ENCODE measurements around the gene ZC3H18. TPM values are rescaled to one million over a fixed set of nuclear protein-coding genes. Genes with fewer than 3 reads are reported as not detected.

ZC3H18 gene
- total and polyA plus RNA-seq, 10 of the 15 experiments (the other 5 are each of a cell fraction or from before 2014, with no cell fraction given) = 1.0 to 58.3 (median 22.4) TPM

GRCh38 chr16:88658714-88659113 lies 88.5 kb downstream of the ZC3H18 start:
- H3K79me2 ChIP-seq (ENCODE audit: control insufficient read depth, insufficient read depth, low read length) = peaks cover 45% of the 10 kb centered on the region
- in situ Hi-C loops (cut with MboI) = no loop called here
- FAIRE-seq = no peak
- no peak overlapping the region for H3K4me3 ChIP-seq
- H2AFZ ChIP-seq (ENCODE audit: control insufficient read depth, low read depth, low read length) = no peak overlapping the region
- BruUV-seq (replicated peaks) = no TSS peak
- H3K27ac ChIP-seq (ENCODE audit: control insufficient read depth, insufficient read depth) = no peak overlapping the region
- no peak for DNase-seq (ENCODE audit: low read depth, low spot score)
- ChIA-PET RAD21 (ENCODE audit: unreplicated experiment) (no interaction called here), SMC1A (ENCODE audit: uncharacterized antibody, unreplicated experiment) (no interaction called here), CTCF (no interaction called here), POLR2A (no interaction called here)
- WGBS (ENCODE audit: insufficient coverage, insufficient replicate concordance, low lambda C conversion rate, missing lambda C conversion rate) = 98% methylated on average over 11 of the region's 15 CpGs
- H4K20me1 ChIP-seq (ENCODE audit: control insufficient read depth, insufficient read depth) = no peaks in the 10 kb centered on the region
- H3K9ac ChIP-seq (ENCODE audit: control insufficient read depth, insufficient read depth, low read length) = no peak overlapping the region
- H3K9me3 ChIP-seq (replicated peaks; ENCODE audit: control insufficient read depth, insufficient read depth, low read length) = no peaks in the 10 kb centered on the region
- intact Hi-C loops (cut with micrococcal nuclease; ENCODE audit: unreplicated experiment) = no loop called here
- H3K36me3 ChIP-seq (ENCODE audit: control insufficient read depth in 2 of 2, insufficient read depth in 2 of 2, low read length in 1 of 2) = peaks cover 6 to 16% of the 10 kb centered on the region in 2 experiments; a peak in 3 of 4 replicates
- peaks cover 6% of the 10 kb centered on the region; the same call in 1 of the 2 replicates for H3K4me1 ChIP-seq (ENCODE audit: control insufficient read depth, insufficient read depth, low read length)
- H3K27me3 ChIP-seq (replicated peaks in 1 of 2; ENCODE audit: control insufficient read depth in 2 of 2, insufficient read depth in 2 of 2, low read length in 1 of 2) = no peaks in the 10 kb centered on the region
- H3K4me2 ChIP-seq (ENCODE audit: control insufficient read depth, insufficient read depth) = no peak overlapping the region
- no peak for TF ChIP-seq CREM (IDR thresholded peaks at IDR 0.05; ENCODE audit: low read depth)
- TF ChIP-seq KLF5 (IDR thresholded peaks at IDR 0.05; ENCODE audit: partially characterized antibody) = no peak
- ATAC-seq = no peak

- in situ Hi-C loops (cut with MboI) (no loop called here), intact Hi-C loops (cut with micrococcal nuclease; ENCODE audit: unreplicated experiment) (no loop called here)
- no TSS peak for BruUV-seq (replicated peaks)
- WGBS (ENCODE audit: insufficient coverage, insufficient replicate concordance, low lambda C conversion rate, missing lambda C conversion rate) = 96% methylated on average over 25 of the region's 25 CpGs
- FAIRE-seq (no peak), ATAC-seq (no peak), DNase-seq (ENCODE audit: low read depth, low spot score) (no peak)
- ChIA-PET POLR2A (no interaction called here), SMC1A (ENCODE audit: uncharacterized antibody, unreplicated experiment) (no interaction called here), RAD21 (ENCODE audit: unreplicated experiment) (no interaction called here), CTCF (no interaction called here)
- H3K4me3 ChIP-seq = no peak overlapping the region
- H2AFZ ChIP-seq (ENCODE audit: control insufficient read depth, low read depth, low read length) = no peak overlapping the region
- H3K36me3 ChIP-seq (ENCODE audit: control insufficient read depth in 2 of 2, insufficient read depth in 2 of 2, low read length in 1 of 2) = peaks cover 6 to 15% of the 10 kb centered on the region in 2 experiments; a peak in 3 of 4 replicates
- no peaks in the 10 kb centered on the region for H3K9me3 ChIP-seq (replicated peaks; ENCODE audit: control insufficient read depth, insufficient read depth, low read length)
- peaks cover 6% of the 10 kb centered on the region; the same call in 1 of the 2 replicates for H3K4me1 ChIP-seq (ENCODE audit: control insufficient read depth, insufficient read depth, low read length)
- no peaks in the 10 kb centered on the region for H3K27me3 ChIP-seq (replicated peaks in 1 of 2; ENCODE audit: control insufficient read depth in 2 of 2, insufficient read depth in 2 of 2, low read length in 1 of 2)
- no peaks in the 10 kb centered on the region for H4K20me1 ChIP-seq (ENCODE audit: control insufficient read depth, insufficient read depth)
- no peak overlapping the region for H3K27ac ChIP-seq (ENCODE audit: control insufficient read depth, insufficient read depth)
- no peak overlapping the region for H3K9ac ChIP-seq (ENCODE audit: control insufficient read depth, insufficient read depth, low read length)
- peaks cover 47% of the 10 kb centered on the region for H3K79me2 ChIP-seq (ENCODE audit: control insufficient read depth, insufficient read depth, low read length)
- no peak overlapping the region for H3K4me2 ChIP-seq (ENCODE audit: control insufficient read depth, insufficient read depth)
- TF ChIP-seq ZNF24 (IDR thresholded peaks at IDR 0.05) (no peak), ZNF687 (IDR thresholded peaks at IDR 0.05) (no peak), ASH2L (IDR thresholded peaks at IDR 0.05; ENCODE audit: borderline replicate concordance, low read depth) (no peak), MTA3 (IDR thresholded peaks at IDR 0.05; ENCODE audit: borderline replicate concordance, low read length) (no peak), ZZZ3 (IDR thresholded peaks at IDR 0.05; ENCODE audit: control insufficient read depth, insufficient read length, low read depth) (no peak), CEBPZ (IDR thresholded peaks at IDR 0.05; ENCODE audit: low read depth, low read length) (no peak), GATAD2B (conservative IDR thresholded peaks at IDR 0.05; ENCODE audit: low read depth) (no peak), SREBF1 (IDR thresholded peaks at IDR 0.05; ENCODE audit: low read length) (no peak), DPF2 (IDR thresholded peaks at IDR 0.05) (no peak), IRF4 (IDR thresholded peaks at IDR 0.05; ENCODE audit: low read depth, low read length) (no peak), RUNX3 (IDR thresholded peaks at IDR 0.05; ENCODE audit: low read length) (no peak)
Measured at GRCh38 chr16:88659160-88659559, 89.0 kb downstream of the ZC3H18 start.

All from GM12878 (cell line).